C4-2B (cell line): ENCODE data around the gene PLAU.

Source experiments
- ZFX ChIP-seq: fragments of 450-650 bp; IDR thresholded peaks from 2 replicates; pipeline ENCODE4 v1.6.1; 2017
- TF ChIP-seq, protein P1 (sequence below): fragments of 450-650 bp; conservative IDR thresholded peaks from 2 replicates; pipeline ENCODE4 v1.5.1; 2017; ENCODE audit warnings: mild to moderate bottlenecking

DNA sequence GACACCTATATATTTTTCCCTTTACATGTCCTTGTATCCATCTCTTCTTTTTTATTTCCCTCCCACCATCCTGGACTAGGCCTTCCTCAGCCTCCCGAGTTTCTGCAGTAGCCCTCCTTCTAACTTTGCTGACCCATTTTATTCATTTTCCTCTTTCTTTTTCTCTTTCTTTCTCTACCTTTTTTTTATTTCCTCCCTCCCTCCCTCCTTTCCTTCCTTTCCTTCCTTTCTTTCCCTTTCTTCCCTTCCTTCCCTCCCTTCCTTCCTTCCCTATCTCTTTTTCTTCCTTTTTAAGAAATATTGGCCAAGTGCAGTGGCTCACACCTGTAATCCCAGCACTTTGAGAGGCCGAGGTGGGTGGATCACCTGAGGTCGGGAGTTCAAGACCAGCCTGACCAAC, 26.9 kb upstream of the PLAU start:
- TF ChIP-seq, protein P1, sequence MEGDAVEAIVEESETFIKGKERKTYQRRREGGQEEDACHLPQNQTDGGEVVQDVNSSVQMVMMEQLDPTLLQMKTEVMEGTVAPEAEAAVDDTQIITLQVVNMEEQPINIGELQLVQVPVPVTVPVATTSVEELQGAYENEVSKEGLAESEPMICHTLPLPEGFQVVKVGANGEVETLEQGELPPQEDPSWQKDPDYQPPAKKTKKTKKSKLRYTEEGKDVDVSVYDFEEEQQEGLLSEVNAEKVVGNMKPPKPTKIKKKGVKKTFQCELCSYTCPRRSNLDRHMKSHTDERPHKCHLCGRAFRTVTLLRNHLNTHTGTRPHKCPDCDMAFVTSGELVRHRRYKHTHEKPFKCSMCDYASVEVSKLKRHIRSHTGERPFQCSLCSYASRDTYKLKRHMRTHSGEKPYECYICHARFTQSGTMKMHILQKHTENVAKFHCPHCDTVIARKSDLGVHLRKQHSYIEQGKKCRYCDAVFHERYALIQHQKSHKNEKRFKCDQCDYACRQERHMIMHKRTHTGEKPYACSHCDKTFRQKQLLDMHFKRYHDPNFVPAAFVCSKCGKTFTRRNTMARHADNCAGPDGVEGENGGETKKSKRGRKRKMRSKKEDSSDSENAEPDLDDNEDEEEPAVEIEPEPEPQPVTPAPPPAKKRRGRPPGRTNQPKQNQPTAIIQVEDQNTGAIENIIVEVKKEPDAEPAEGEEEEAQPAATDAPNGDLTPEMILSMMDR: no peak
- no peak for TF ChIP-seq ZFX
